ENCODE data around the gene CSTB.

CSTB gene

GRCh38 chr21:43802713-43803313 lies 26.7 kb upstream of the CSTB start:
- DNase-seq (ENCODE audit: low read depth): no peak
- H3K4me3 ChIP-seq (ENCODE audit: low read depth, low read length): no peak overlapping the region
- TF ChIP-seq, protein P1, sequence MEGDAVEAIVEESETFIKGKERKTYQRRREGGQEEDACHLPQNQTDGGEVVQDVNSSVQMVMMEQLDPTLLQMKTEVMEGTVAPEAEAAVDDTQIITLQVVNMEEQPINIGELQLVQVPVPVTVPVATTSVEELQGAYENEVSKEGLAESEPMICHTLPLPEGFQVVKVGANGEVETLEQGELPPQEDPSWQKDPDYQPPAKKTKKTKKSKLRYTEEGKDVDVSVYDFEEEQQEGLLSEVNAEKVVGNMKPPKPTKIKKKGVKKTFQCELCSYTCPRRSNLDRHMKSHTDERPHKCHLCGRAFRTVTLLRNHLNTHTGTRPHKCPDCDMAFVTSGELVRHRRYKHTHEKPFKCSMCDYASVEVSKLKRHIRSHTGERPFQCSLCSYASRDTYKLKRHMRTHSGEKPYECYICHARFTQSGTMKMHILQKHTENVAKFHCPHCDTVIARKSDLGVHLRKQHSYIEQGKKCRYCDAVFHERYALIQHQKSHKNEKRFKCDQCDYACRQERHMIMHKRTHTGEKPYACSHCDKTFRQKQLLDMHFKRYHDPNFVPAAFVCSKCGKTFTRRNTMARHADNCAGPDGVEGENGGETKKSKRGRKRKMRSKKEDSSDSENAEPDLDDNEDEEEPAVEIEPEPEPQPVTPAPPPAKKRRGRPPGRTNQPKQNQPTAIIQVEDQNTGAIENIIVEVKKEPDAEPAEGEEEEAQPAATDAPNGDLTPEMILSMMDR (IDR thresholded peaks at IDR 0.05; ENCODE audit: insufficient read depth, low read depth, low read length, missing control alignments): no peak

DNA sequence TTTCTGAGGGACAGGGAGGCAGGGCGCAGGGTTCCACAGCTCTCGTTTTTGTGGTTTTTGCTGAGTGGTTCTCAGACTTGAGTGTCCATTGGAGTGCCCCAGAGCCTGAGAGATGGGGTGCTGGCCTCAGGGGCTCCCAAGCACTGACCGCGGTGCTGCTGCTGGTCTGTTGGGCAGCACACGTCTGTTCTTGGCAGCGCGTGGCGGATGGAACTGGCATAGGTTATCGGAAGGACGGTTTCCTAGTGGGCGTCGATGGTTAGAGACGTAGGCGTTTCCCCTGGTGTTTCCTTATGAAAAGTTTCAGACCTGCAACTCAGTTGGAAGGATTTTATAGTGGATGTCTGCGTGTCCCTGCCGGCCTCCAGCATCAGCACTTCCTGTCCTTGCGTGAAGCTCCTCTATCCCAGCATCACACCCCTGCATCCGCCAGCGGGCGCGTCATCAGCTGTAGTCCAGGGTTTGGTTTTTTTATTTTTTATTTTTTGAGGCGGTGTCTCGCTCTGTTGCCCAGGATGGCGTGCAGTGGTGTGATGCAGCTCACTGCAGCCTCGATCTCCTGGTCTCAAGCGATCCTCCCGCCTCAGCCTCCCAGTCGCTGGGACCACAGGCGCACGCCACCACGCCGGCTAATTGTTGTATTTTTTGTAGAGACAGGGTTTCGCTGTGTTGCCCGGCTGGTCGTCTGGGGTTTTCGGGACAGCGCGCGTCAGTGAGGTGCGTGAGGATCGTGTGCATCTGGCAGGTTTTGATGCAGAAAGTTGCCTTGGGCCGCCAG lies 25.1 kb upstream of the CSTB start:
- TF ChIP-seq, protein P1 (IDR thresholded peaks at IDR 0.05; ENCODE audit: insufficient read depth, low read depth, low read length, missing control alignments): no peak
- H3K4me3 ChIP-seq (ENCODE audit: low read depth, low read length): no peak overlapping the region
- DNase-seq (ENCODE audit: low read depth): no peak

DNA sequence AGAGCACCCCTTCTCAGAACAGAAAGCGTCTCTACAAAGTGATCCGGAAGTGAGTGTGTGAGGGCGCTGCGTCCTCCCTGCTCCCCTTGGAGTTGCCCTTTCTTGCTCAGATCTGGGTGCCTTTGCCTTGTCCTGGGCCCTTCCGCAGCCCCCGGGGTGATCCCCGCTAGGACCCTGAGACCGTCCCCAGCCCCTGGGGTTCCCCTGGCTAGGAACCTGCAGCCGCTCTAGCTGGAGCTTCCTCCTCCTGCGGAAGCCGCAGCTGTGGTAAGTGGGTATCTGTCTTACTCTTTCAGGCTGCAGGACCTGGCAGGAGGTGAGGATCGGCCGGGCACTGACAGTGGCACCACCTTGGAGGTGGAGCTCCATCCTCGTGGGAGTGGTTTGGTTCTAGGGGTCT lies 24.5 kb upstream of the CSTB start:
- TF ChIP-seq, protein P1 (IDR thresholded peaks at IDR 0.05; ENCODE audit: insufficient read depth, low read depth, low read length, missing control alignments): no peak
- no peak for DNase-seq (ENCODE audit: low read depth)
- H3K4me3 ChIP-seq (ENCODE audit: low read depth, low read length): no peak overlapping the region

GRCh38 chr21:43800124-43800523 lies 24.0 kb upstream of the CSTB start:
- TF ChIP-seq, protein P1 (IDR thresholded peaks at IDR 0.05; ENCODE audit: insufficient read depth, low read depth, low read length, missing control alignments): no peak

GRCh38 chr21:43799301-43799840 lies 23.3 kb upstream of the CSTB start:
- no peak overlapping the region for H3K4me3 ChIP-seq (ENCODE audit: low read depth, low read length)
- DNase-seq (ENCODE audit: low read depth): no peak
- TF ChIP-seq, protein P1 (IDR thresholded peaks at IDR 0.05; ENCODE audit: insufficient read depth, low read depth, low read length, missing control alignments): no peak

More at GRCh38 chr21:43800124-43800523, 24.0 kb upstream of the CSTB start:
- no peak for DNase-seq (ENCODE audit: low read depth)
- no peak overlapping the region for H3K4me3 ChIP-seq (ENCODE audit: low read depth, low read length)

- DNase-seq (ENCODE audit: low read depth): no peak
- TF ChIP-seq, protein P1 (IDR thresholded peaks at IDR 0.05; ENCODE audit: insufficient read depth, low read depth, low read length, missing control alignments): no peak
- H3K4me3 ChIP-seq (ENCODE audit: low read depth, low read length): no peak overlapping the region
Measured at GRCh38 chr21:43797925-43798715, 22.0 kb upstream of the CSTB start.
